Colonic mucosa (tissue), 4 donors: ENCODE results near the gene MBD3. TPM values are rescaled to one million over a fixed set of nuclear protein-coding genes. Genes with fewer than 3 reads are reported as not detected.
"Not testable (repeated sequence)": the region's sequence is repeated elsewhere in the genome, so short reads cannot be mapped to it uniquely, and the experiment has no call there.

ENCODE experiments used
- DNase-seq: peaks from one replicate; pipeline ENCODE4 v3.0.0-alpha.2; 2020
- H3K27ac ChIP-seq: fragments of 200-600 bp; one replicate; pipeline ENCODE4 v1.8.0; 2021
- H3K27me3 ChIP-seq: fragments of 200-600 bp; one replicate; pipeline ENCODE4 v1.8.0; 2021
- H3K36me3 ChIP-seq: fragments of 200-600 bp; one replicate; pipeline ENCODE4 v1.8.0; 2021
- H3K4me1 ChIP-seq: fragments of 200-600 bp; one replicate; pipeline ENCODE4 v1.8.0; 2021; ENCODE audit warnings: mild to moderate bottlenecking
- H3K4me3 ChIP-seq: fragments of 200-600 bp; one replicate; pipeline ENCODE4 v1.8.0; 2021
- H3K9ac ChIP-seq, 2 donors: one replicate each; pipeline ENCODE4 v1.7.0; 2013; ENCODE audit warnings: control low read depth in 2 of 2, low read depth in 2 of 2, low read length in 2 of 2
- H3K9me3 ChIP-seq: fragments of 200-600 bp; one replicate; pipeline ENCODE4 v1.8.0; 2021
- CTCF ChIP-seq: fragments of 200-600 bp; IDR thresholded peaks from one replicate; pipeline ENCODE4 v1.8.0; 2022; ENCODE audit warnings: antibody characterized with exemption, mild to moderate bottlenecking
- intact Hi-C: fragments of 100-400 bp; cut with DNase I; formaldehyde crosslinking; loops from one replicate; pipeline ENCODE4 v1.14.1; 2022
- total RNA-seq, 2 donors: library from RNA; stranded (reverse); fragmentation: NEBNext Ultra II Directional in 1 of 2; extraction: Animal tissue kit (Norgen Biotek cat#: 25700) in 1 of 2; gene quantifications; one replicate each; pipeline ENCODE4 v1.2.1, GENCODE V29; 2021
- donor health status: healthy.
- donor health status: DM: no; HTN: no; CAD: no.
- donor health status: DM: no; HTN: no; CAD: no.

The MBD3 gene
- 100 to 1,000 TPM in 1 of 2 donors, 10 to 100 TPM in 1; 44.9 to 109 TPM for total RNA-seq

GRCh38 chr19:1592755-1593500 is at the start of gene MBD3:
Gene MBD3, minus strand, starts transcription at chr19:1592865. Its CDS starts 234 bp downstream, at chr19:1592631.
- no peaks in the 10 kb centered on the region for H3K9me3 ChIP-seq
- H3K4me1 ChIP-seq, result peaks cover 10% of the 10 kb centered on the region
- H3K4me3 ChIP-seq, result peak within 1 kb of the TSS; percentile 78
- no peaks in the 10 kb centered on the region for H3K27me3 ChIP-seq
- intact Hi-C loops, result no loop called here
- peak within 1 kb of the TSS; percentile 96 to 99 for H3K9ac ChIP-seq
- peaks cover 4% of the 10 kb centered on the region for H3K36me3 ChIP-seq
- TF ChIP-seq CTCF, result no peak
- peak; percentile 93 for DNase-seq
- H3K27ac ChIP-seq, result peak within 1 kb of the TSS; percentile 74

GRCh38 chr19:1640893-1641448 is 48.3 kb upstream of the MBD3 start:
- DNase-seq, H3K9ac ChIP-seq, intact Hi-C loops, H3K27ac ChIP-seq, H3K9me3 ChIP-seq, H3K4me1 ChIP-seq, H3K4me3 ChIP-seq, H3K27me3 ChIP-seq, H3K36me3 ChIP-seq: not testable (repeated sequence)

GRCh38 chr19:1636325-1637236 is 43.9 kb upstream of the MBD3 start:
- no peak for DNase-seq
- intact Hi-C loops, result no loop called here
- no peak overlapping the region for H3K27ac ChIP-seq
- H3K9ac ChIP-seq, result no peak overlapping the region
- TF ChIP-seq CTCF, result no peak
- no peaks in the 10 kb centered on the region for H3K36me3 ChIP-seq
- H3K4me3 ChIP-seq, result no peak overlapping the region
- H3K9me3 ChIP-seq, result no peaks in the 10 kb centered on the region
- peaks cover 5% of the 10 kb centered on the region for H3K4me1 ChIP-seq
- no peaks in the 10 kb centered on the region for H3K27me3 ChIP-seq

GRCh38 chr19:1634938-1635243 is 42.2 kb upstream of the MBD3 start:
- TF ChIP-seq CTCF, result no peak
- Histone ChIP-seq H3K36me3 (no peaks in the 10 kb centered on the region), H3K4me3 (no peak overlapping the region), H3K9me3 (no peaks in the 10 kb centered on the region), H3K27ac (no peak overlapping the region), H3K9ac (no peak overlapping the region), H3K4me1 (peaks cover 5% of the 10 kb centered on the region), H3K27me3 (no peaks in the 10 kb centered on the region)
- DNase-seq, result no peak
- intact Hi-C loops, result no loop called here

- Histone ChIP-seq H3K27me3 (no peaks in the 10 kb centered on the region), H3K36me3 (no peaks in the 10 kb centered on the region), H3K9ac (no peak overlapping the region), H3K9me3 (no peaks in the 10 kb centered on the region), H3K27ac (no peak overlapping the region), H3K4me3 (no peak overlapping the region), H3K4me1 (peaks cover 5% of the 10 kb centered on the region)
- no peak for DNase-seq
- TF ChIP-seq CTCF, result no peak
- intact Hi-C loops, result no loop called here
Observed at GRCh38 chr19:1634242-1634937, 41.7 kb upstream of the MBD3 start.
